OCI-LY7 (cell line): ENCODE data around the gene CLDN24.

ENCODE experiments used
- CTCF ChIP-seq: fragments of 200-600 bp; sonication (generic); conservative IDR thresholded peaks from 2 replicates; pipeline ENCODE4 v1.5.1; 2014; ENCODE audit warnings: mild to moderate bottlenecking, antibody characterized with exemption, low read length, moderate library complexity, mixed read lengths
- EZH2phosphoT487 ChIP-seq: fragments of 200-600 bp; sonication (generic); IDR thresholded peaks from 2 replicates; pipeline ENCODE4 v1.6.1; 2018; ENCODE audit warnings: low read depth, borderline replicate concordance, mild to moderate bottlenecking, mixed run types, antibody characterized with exemption, low read length, moderate library complexity, mixed read lengths

- TF ChIP-seq CTCF: no peak
- no peak for TF ChIP-seq EZH2phosphoT487
Measured at GRCh38 chr4:183353557-183353956, 31.3 kb upstream of the CLDN24 start.
